H1 (cell line): ENCODE data around the gene SV2B. TPM values are rescaled to one million over a fixed set of nuclear protein-coding genes. Genes with fewer than 3 reads are reported as not detected.

Experiments
- BCL11A ChIP-seq, 2 experiments: IDR thresholded peaks; one replicate each; pipeline ENCODE4 v1.6.1; 2011; ENCODE audit warnings: low read depth in 2 of 2, low read length in 2 of 2, mild to moderate bottlenecking in 2 of 2
- CEBPB ChIP-seq: IDR thresholded peaks from 2 replicates; pipeline ENCODE4 v1.6.1; 2012; ENCODE audit warnings: low read depth, low read length
- POLR2AphosphoS5 ChIP-seq: IDR thresholded peaks from 2 replicates; pipeline ENCODE4 v1.6.1; 2011; ENCODE audit warnings: low read depth, low read length
- polyA plus RNA-seq, 7 experiments: library from polyadenylated mRNA; depleted of rRNA in 3 of 7; stranded (reverse) in 5 of 7; unstranded in 2 of 7; fragments of >200 nt in 5 of 7; fragments of 200-250 nt in 2 of 7; gene quantifications; 1 replicate in 5 of 7; 2 replicates in 1 of 7; 4 replicates in 1 of 7; pipeline versions ENCODE4 v1.2.1 to v1.2.3, GENCODE V29; 2011 to 2013; ENCODE audit warnings: missing spikeins in 2 of 7, mixed read lengths in 2 of 7
- total RNA-seq: library from RNA; stranded (reverse); fragmentation: NEBNext Ultra II Directional; extraction: Animal tissue kit (Norgen Biotek cat#: 25700); gene quantifications from 2 replicates; pipeline ENCODE4 v1.2.1, GENCODE V29; 2021
- TF ChIP-seq, protein P1 (sequence below), 3 experiments: IDR thresholded peaks; 1 replicate in 2 of 3; 2 replicates in 1 of 3; pipeline versions ENCODE4 v1.5.1 to v1.6.1; 2011; ENCODE audit warnings: low read length in 3 of 3, mild to moderate bottlenecking in 3 of 3, inconsistent platforms in 2 of 3, low read depth in 1 of 3, moderate library complexity in 1 of 3; ENCODE audit not compliant: insufficient read depth in 1 of 3; ENCODE audit errors: control extremely low read depth in 1 of 3

The SV2B gene
- total and polyA plus RNA-seq, 2 of the 8 experiments (the other 6 are each of a cell fraction or from before 2014, with no cell fraction given): 0.09 to 0.20 TPM

DNA sequence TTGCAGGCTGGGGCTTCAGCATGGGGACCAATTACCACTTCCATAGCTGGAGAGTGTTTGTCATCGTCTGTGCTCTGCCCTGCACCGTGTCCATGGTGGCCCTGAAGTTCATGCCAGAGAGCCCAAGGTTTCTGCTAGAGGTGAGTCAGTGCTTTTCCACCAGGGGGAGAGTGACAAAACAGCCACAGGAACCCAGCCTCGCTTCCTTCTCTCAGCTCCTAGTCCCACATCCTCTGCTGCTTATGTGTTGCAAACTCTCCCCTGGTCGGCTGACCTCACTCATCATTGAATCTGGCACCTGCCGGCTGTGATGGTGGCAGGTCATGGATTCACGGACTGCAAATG lies 158.3 kb downstream of the SV2B start (continued):
- TF ChIP-seq, protein P1, sequence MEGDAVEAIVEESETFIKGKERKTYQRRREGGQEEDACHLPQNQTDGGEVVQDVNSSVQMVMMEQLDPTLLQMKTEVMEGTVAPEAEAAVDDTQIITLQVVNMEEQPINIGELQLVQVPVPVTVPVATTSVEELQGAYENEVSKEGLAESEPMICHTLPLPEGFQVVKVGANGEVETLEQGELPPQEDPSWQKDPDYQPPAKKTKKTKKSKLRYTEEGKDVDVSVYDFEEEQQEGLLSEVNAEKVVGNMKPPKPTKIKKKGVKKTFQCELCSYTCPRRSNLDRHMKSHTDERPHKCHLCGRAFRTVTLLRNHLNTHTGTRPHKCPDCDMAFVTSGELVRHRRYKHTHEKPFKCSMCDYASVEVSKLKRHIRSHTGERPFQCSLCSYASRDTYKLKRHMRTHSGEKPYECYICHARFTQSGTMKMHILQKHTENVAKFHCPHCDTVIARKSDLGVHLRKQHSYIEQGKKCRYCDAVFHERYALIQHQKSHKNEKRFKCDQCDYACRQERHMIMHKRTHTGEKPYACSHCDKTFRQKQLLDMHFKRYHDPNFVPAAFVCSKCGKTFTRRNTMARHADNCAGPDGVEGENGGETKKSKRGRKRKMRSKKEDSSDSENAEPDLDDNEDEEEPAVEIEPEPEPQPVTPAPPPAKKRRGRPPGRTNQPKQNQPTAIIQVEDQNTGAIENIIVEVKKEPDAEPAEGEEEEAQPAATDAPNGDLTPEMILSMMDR (IDR thresholded peaks at IDR 0.05; ENCODE audit: control extremely low read depth in 1 of 3, insufficient read depth in 1 of 3, low read depth in 1 of 3, low read length in 3 of 3): peak; percentile 33 to 49 (median 33)
- TF ChIP-seq POLR2AphosphoS5 (no peak), BCL11A (IDR thresholded peaks at IDR 0.05; ENCODE audit: low read depth in 2 of 2, low read length in 2 of 2) (no peak), CEBPB (no peak)
